Renal cortical epithelial cell (primary cell): Measurements from ENCODE around the gene BPIFA3. TPM values are rescaled to one million over a fixed set of nuclear protein-coding genes. Genes with fewer than 3 reads are reported as not detected.
A peak's percentile ranks its signal among the peaks of the same experiment; 100 is the strongest.

Experiments used
- DNase-seq: peaks from one replicate; pipeline ENCODE4 v3.0.0-alpha.2; 2011; ENCODE audit warnings: low read depth
- total RNA-seq: library from RNA; depleted of rRNA; stranded (reverse); fragments of >200 nt; gene quantifications from 2 replicates; pipeline ENCODE4 v1.2.3, GENCODE V29; 2014

The BPIFA3 gene
- total RNA-seq, 1 donor from 2014 or later, result not detected

DNA sequence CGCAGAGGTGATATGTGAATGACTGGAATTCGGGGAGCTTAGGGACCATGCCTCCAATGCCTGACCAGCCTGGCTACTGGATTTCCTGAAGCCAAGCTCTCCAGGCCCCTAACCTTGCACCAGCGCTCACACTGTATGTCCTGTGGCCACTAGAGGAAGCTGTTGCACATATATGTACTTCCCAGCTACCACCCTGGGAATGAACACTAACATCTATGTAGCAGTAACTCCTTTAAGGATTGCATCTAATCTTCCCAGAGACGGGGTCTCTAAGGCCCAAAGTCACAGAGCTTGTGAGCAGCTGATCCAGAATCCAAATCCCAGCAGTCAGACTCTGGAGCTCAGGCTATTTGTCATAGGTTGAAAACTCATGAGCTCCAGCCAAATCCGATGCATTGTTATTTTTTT is 45.5 kb downstream of the BPIFA3 start:
- DNase-seq, result peak; percentile 59

DNA sequence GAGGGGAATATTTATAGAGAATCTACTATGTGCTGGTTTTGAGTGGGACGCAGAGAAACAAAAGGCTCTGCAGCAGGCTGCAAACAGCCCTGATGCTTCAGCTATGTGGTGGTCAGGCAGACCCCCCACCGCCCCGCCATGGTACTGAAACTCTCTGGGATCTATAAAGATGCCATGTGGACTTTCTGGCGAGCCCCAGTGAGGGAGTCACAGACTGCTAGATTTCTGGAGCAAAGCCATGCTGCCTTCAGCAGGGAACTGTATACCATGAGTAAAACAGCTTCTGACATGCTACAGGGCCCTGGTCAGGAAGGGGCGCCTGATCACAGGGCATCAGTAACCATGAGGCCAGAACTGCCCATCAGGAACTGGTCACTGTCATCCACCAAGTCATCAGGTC is 46.6 kb downstream of the BPIFA3 start:
- DNase-seq, result no peak

DNA sequence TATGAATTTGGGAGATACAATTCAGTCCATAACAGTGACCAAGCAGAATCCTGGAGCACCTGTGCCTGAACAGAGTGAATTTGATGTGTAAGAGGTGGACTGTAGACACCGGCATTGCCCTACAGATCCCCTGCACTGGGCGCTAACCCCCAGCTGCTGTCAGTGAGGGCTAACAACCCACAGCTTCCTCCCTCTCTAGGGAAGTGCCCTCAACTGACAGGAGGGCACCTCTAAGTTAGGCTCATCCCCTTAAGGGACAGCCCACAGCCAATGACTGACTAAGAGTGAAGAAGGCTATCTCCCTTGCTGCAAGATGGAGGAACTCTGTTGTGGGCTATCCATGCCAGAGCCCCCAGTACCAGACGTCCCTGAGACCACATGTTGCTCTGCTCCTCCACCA is 50.5 kb downstream of the BPIFA3 start:
- DNase-seq, result no peak

DNA sequence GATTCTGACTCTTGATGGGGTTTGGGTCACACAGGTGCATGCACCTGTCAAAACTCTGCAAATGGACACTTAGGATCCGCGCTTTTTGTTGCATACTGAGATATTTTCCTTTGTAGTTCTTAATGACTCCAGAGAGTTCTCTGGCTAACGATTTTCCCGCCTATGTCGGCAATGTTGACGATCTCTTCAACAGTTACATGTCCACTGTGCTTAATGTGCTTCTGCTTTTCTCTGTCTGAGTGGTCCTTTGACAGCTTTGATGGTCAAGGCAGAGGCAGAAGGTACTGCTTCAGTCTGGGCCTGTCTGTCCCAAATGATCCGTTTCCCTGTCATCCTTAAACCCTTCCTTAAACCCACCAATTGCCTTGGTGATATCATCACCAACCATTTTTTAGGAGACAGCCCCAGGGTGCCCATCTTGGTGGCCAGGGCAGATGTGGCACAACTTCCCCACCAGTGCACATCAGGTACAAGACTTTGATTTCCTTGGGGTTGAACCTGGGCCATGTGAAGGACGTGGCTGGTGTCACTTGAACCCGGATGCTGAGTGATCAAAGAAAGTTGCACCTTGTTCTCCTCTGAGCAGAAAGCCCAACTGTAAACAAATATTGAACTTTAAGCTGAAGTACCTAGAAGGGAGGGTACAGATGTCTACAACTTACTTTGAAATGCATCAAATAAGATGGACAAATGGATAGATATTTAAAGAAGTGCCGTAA is 55.2 kb downstream of the BPIFA3 start:
- DNase-seq, result no peak

DNA sequence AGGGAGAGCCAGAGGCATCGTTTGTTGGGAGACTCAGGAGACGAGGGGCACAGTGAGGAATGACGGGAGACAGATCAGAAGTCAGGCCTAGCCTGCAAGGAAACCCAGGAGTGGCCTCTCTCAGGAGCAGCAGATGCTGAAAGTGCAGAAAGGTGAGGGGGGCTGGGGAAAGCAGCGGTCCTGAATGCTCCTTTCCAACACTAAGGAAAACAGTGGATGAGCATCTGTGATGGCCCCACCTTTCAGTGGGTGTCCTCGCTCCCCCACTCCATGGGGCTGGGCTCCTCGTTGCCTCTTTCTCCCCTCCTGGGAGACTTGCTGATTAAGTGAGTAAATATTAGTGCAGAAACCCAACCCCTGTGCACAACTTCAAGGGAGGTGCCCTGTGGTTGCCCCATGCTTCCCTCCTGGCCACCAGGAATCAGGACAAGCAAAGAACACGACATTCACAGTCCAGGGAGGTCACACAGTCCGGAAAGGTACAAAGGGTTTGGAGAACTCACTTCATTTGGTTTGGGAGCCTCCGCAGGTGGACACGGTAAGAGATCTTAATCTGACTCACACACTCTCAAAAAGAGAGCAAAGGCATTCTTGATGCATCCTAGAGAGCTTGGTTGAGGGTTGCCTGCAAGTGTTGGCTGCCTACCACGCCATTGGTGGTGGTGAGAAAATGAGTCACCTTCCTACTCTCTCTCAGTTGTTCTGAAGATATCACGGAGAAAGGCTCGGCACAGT is 56.1 kb downstream of the BPIFA3 start:
- DNase-seq, result no peak

DNA sequence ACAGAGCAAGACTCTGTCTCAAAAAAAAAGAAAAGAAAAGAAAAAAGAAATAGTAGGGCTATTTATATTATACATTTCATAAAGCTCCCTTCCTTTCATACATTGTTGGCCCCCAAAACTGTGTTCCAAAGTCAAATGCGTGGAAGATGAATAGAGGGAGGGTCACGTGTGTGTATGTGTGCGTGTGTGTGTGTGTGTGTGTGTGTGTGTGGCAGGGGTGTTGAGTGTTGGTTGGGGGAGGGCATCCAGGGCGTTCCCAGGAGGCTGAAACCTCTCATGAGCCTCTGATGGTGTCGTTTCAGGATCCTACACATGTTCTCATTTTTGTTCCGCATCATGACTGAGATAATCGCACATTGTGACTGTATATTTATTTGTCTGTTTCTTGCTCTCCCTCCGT is 58.1 kb downstream of the BPIFA3 start:
- DNase-seq, result no peak

DNA sequence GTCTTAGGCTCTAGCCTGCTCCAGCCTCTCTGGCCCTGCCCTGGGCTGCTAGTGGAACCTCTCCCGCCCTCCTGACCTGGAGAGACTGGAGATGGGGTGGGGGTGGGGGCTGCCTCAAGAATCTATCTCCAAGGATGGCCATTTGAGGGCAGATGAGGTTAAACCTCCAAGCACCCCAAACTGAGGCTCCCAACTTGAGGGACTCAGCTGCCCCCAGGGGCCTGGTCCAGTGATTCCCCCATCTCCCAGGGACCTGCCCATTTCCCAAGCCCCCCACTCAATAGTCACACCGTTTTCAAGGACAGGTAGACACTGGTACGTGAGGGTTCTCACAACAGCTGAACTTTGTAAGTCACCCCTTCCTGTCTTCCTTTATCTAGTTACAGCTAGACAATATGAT is 58.7 kb downstream of the BPIFA3 start:
- no peak for DNase-seq

DNA sequence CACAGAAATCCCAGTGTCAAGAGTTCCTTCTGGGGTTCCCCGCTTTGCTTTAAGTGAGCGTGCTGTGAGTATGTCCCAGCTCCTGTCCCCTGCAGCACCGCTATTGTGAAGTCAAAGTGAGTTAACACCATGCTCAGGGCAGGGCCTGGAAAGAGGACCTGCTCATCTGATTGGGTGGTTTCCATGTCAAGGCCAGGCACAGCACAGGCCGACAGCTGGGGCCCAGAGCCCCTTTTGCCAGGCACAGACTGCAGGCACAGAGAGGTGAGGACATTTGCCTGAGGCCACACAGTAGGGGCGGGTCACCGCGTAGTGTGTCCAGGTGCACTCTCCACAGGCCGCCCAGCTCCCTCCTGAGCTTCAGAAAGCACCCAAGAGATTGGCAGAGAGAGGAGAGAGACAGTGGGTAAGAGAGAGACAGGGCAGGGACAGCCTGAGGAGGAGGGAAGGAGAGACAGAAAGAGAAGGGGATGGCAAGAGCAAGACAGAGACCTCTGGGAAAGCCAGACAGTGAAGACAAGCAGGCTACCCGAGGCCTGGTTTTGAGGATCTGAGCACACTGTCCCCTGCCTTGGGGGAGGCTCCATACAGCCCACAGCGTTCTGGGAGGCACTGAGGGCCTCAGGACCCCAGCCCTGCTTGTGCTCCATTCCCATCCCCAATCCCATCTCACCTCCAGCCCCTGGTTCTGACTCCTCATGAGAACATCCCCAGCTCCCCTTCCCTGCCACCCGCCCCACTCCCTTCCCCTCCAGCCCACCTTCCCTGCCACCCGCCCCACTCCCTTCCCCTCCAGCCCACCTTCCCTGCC is 59.4 kb downstream of the BPIFA3 start:
- no peak for DNase-seq

Other genes starting within 250 kb of the BPIFA3 start
- not detected in 2 replicates for gene SUN5, start 212.9 kb upstream of the BPIFA3 start, total RNA-seq
- not detected in 2 replicates for gene BPIFB2, start 209.6 kb upstream of the BPIFA3 start, total RNA-seq
- not detected in 2 replicates for gene BPIFB6, start 185.7 kb upstream of the BPIFA3 start, total RNA-seq
- not detected in 2 replicates for gene BPIFB3, start 163.4 kb upstream of the BPIFA3 start, total RNA-seq
- gene BPIFB4, start 137.7 kb upstream of the BPIFA3 start, total RNA-seq, result not detected in 2 replicates
- gene BPIFA2, start 49.2 kb upstream of the BPIFA3 start, total RNA-seq, result not detected in 2 replicates
- not detected in 2 replicates for gene BPIFA1, start 18.6 kb downstream of the BPIFA3 start, total RNA-seq
- gene BPIFB1, start 65.9 kb downstream of the BPIFA3 start, total RNA-seq, result not detected in 2 replicates
- 24.4 and 41.7 TPM in 2 replicates for gene CDK5RAP1, start 184.2 kb downstream of the BPIFA3 start, total RNA-seq
- 11.0 and 17.0 TPM in 2 replicates for gene SNTA1, start 226.4 kb downstream of the BPIFA3 start, total RNA-seq